HG03457 (cell line): ENCODE data around the gene SLC26A11.
"Not testable (repeated sequence)": the region's sequence is repeated elsewhere in the genome, so short reads cannot be mapped to it uniquely, and the experiment has no call there.

Experiments
- ATAC-seq: cut with Tn5 transposase; IDR thresholded peaks from one replicate; pipeline ENCODE4 v1.9.1; 2021; ENCODE audit warnings: moderate number of reproducible peaks; ENCODE audit not compliant: unreplicated experiment

SLC26A11 gene

GRCh38 chr17:80259457-80260068 is 39.3 kb downstream of the SLC26A11 start:
- ATAC-seq, result no peak

- no peak for ATAC-seq
Measured at GRCh38 chr17:80260069-80260535, 39.9 kb downstream of the SLC26A11 start.

- ATAC-seq, result no peak
Measured at GRCh38 chr17:80260791-80261158, 40.5 kb downstream of the SLC26A11 start, which contains the start of gene RNF213. TSS of gene RNF213 (plus strand) at chr17:80260852. CDS start at chr17:80263682, 2,830 bp downstream.

- no peak for ATAC-seq
Measured at GRCh38 chr17:80261159-80261894, 41.1 kb downstream of the SLC26A11 start.

- no peak for ATAC-seq
Measured at GRCh38 chr17:80261895-80262279, 41.7 kb downstream of the SLC26A11 start.

GRCh38 chr17:80262291-80262690 is 42.1 kb downstream of the SLC26A11 start:
- no peak for ATAC-seq

- no peak for ATAC-seq
Measured at GRCh38 chr17:80262775-80263244, 42.6 kb downstream of the SLC26A11 start.

GRCh38 chr17:80263253-80264204 is 43.3 kb downstream of the SLC26A11 start:
- ATAC-seq, result peak; percentile 34

GRCh38 chr17:80264205-80265075 is 44.2 kb downstream of the SLC26A11 start:
- no peak for ATAC-seq

- no peak for ATAC-seq
Measured at GRCh38 chr17:80265205-80266068, 45.2 kb downstream of the SLC26A11 start.

- ATAC-seq, result no peak
Measured at GRCh38 chr17:80267391-80267790, 47.2 kb downstream of the SLC26A11 start.

- no peak for ATAC-seq
Measured at GRCh38 chr17:80268427-80268826, 48.2 kb downstream of the SLC26A11 start.

- ATAC-seq, result no peak
Measured at GRCh38 chr17:80269405-80269807, 49.2 kb downstream of the SLC26A11 start.

GRCh38 chr17:80270104-80270503 is 49.9 kb downstream of the SLC26A11 start:
- ATAC-seq, result no peak

- no peak for ATAC-seq
Measured at GRCh38 chr17:80270836-80271235, 50.6 kb downstream of the SLC26A11 start.

GRCh38 chr17:80272366-80272765 is 52.1 kb downstream of the SLC26A11 start:
- ATAC-seq, result no peak

- ATAC-seq, result no peak
Measured at GRCh38 chr17:80274331-80274730, 54.1 kb downstream of the SLC26A11 start.

- ATAC-seq, result no peak
Measured at GRCh38 chr17:80274871-80275449, 54.7 kb downstream of the SLC26A11 start.

- not testable (repeated sequence) for ATAC-seq
Measured at GRCh38 chr17:80275857-80276256, 55.6 kb downstream of the SLC26A11 start.
